ENCODE data around the gene LORICRIN. TPM values are rescaled to one million over a fixed set of nuclear protein-coding genes. Genes with fewer than 3 reads are reported as not detected.

Gene LORICRIN
- total RNA-seq, 2 experiments from 2014 or later: not detected

DNA sequence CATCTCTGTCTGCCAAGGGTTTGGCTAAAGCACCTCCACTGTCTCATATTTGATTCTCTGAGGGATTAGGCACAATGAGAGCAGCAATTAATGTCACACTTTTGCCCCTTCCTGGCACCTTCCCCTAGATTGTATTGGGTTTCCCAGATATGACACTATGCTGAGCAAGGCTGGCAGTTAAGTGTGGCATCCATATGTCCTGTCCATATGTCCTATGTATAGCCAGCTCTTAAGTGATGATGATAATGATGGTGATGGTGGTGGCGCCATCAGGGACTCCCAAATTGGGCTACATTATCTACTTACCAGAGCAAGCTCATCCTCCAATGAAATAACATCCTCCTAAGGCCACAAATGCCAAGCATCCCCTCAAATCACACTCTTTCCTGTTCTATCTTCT is 13.5 kb upstream of the LORICRIN start:
- intact Hi-C loops (cut with DNase I, micrococcal nuclease): no loop called here
- ChIA-PET CTCF (no interaction called here), POLR2A (no interaction called here)
- H3K4me1 Mint-ChIP-seq (ENCODE audit: low read depth): no peaks in the 10 kb centered on the region
- ATAC-seq (ENCODE audit: poor library complexity) (no peak), DNase-seq (no peak)
- Histone ChIP-seq H3K27ac (ENCODE audit: low read depth in 1 of 2, low read length in 2 of 2) (no peak overlapping the region), H3K9me3 (ENCODE audit: control insufficient read depth in 1 of 2, insufficient read depth in 1 of 2, low read length in 2 of 2) (no peaks in the 10 kb centered on the region), H3K36me3 (ENCODE audit: insufficient read depth, low read length) (no peaks in the 10 kb centered on the region), H3K4me1 (ENCODE audit: insufficient read depth, low read length) (no peaks in the 10 kb centered on the region), H3K4me3 (ENCODE audit: low read length) (no peak overlapping the region), H3K27me3 (ENCODE audit: control insufficient read depth in 1 of 2, insufficient read depth in 2 of 2, low read length in 2 of 2) (peaks cover 14 to 17% of the 10 kb centered on the region in 2 experiments)
- peaks cover 34% of the 10 kb centered on the region for H3K27me3 Mint-ChIP-seq
- H3K4me3 Mint-ChIP-seq: no peak overlapping the region
- TF ChIP-seq, protein P1, sequence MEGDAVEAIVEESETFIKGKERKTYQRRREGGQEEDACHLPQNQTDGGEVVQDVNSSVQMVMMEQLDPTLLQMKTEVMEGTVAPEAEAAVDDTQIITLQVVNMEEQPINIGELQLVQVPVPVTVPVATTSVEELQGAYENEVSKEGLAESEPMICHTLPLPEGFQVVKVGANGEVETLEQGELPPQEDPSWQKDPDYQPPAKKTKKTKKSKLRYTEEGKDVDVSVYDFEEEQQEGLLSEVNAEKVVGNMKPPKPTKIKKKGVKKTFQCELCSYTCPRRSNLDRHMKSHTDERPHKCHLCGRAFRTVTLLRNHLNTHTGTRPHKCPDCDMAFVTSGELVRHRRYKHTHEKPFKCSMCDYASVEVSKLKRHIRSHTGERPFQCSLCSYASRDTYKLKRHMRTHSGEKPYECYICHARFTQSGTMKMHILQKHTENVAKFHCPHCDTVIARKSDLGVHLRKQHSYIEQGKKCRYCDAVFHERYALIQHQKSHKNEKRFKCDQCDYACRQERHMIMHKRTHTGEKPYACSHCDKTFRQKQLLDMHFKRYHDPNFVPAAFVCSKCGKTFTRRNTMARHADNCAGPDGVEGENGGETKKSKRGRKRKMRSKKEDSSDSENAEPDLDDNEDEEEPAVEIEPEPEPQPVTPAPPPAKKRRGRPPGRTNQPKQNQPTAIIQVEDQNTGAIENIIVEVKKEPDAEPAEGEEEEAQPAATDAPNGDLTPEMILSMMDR (IDR thresholded peaks at IDR 0.05): no peak
- no peaks in the 10 kb centered on the region for H3K9me3 Mint-ChIP-seq
- no peaks in the 10 kb centered on the region for H3K36me3 Mint-ChIP-seq (ENCODE audit: low read depth)
- H3K27ac Mint-ChIP-seq: no peak overlapping the region

DNA sequence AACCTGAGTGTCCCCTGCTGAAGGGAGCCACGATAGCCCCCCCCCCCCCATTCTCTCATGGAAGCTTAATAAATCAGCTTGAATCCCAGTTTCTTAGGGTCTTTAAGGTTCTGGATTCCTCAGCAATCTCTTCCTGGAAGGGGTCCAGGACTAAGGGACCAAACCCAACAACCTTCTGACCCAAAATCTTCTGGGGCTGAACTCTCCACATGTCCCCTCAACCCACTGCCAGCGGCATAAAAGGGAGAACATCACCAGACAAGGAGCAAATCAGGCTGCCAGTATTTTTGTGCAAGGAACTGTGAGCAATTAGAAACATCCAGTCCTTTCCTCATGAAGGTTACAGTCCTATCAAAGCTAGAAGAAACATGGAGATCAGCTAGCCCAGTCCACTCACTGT is 12.7 kb upstream of the LORICRIN start:
- no peaks in the 10 kb centered on the region for H3K4me1 ChIP-seq (ENCODE audit: insufficient read depth, low read length)
- no peak overlapping the region for H3K4me3 Mint-ChIP-seq
- peaks cover 40% of the 10 kb centered on the region for H3K27me3 Mint-ChIP-seq
- intact Hi-C loops (cut with DNase I, micrococcal nuclease): no loop called here
- no peak overlapping the region for H3K4me3 ChIP-seq (ENCODE audit: low read length)
- ATAC-seq (ENCODE audit: poor library complexity): no peak
- H3K36me3 Mint-ChIP-seq (ENCODE audit: low read depth): no peaks in the 10 kb centered on the region
- H3K4me1 Mint-ChIP-seq (ENCODE audit: low read depth): no peaks in the 10 kb centered on the region
- H3K27ac Mint-ChIP-seq: no peak overlapping the region
- CTCF ChIA-PET: no interaction called here
- DNase-seq: no peak
- POLR2A ChIA-PET: no interaction called here
- H3K27ac ChIP-seq (ENCODE audit: low read depth in 1 of 2, low read length in 2 of 2): no peak overlapping the region
- TF ChIP-seq, protein P1 (IDR thresholded peaks at IDR 0.05): no peak
- H3K9me3 ChIP-seq (ENCODE audit: control insufficient read depth in 1 of 2, insufficient read depth in 1 of 2, low read length in 2 of 2): no peaks in the 10 kb centered on the region
- H3K36me3 ChIP-seq (ENCODE audit: insufficient read depth, low read length): no peaks in the 10 kb centered on the region
- H3K27me3 ChIP-seq (ENCODE audit: control insufficient read depth in 1 of 2, insufficient read depth in 2 of 2, low read length in 2 of 2): peaks cover 14 to 17% of the 10 kb centered on the region in 2 experiments
- H3K9me3 Mint-ChIP-seq: no peaks in the 10 kb centered on the region

DNA sequence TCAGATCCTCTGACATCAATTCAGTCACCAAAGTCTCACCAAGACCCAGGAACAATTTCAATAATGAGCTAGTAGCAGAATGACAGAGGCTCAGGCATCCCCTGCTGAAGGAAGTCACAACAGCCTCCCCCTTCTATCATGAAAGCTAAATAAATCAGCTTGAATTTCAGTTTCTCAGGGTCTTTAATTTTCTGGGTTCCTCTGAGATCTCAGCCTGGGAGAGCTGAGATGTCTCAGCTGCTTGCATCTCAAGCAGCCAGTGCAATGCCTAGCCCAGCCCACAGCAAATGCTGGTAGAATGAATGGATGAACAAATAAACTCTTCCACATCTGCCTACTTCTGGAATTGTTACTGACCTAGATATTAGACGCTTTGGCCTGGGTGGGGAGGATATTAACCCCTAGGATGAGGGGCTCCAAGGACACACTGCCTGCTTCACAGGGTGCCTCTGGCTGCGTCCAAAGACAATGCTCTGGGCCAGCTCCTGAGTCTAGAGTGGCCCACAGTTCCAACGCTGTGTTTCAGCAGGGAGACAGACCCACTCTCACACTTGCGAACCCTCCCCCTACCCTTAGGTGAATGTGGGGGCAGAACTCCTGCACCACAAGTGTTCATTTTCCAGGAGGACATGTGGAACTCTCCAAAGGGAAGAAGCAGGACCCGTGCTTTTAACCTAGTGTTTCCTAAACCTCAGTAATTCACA is 11.2 kb upstream of the LORICRIN start:
- TF ChIP-seq, protein P1 (IDR thresholded peaks at IDR 0.05): no peak
- no peak overlapping the region for H3K4me3 ChIP-seq (ENCODE audit: low read length)
- H3K27ac Mint-ChIP-seq: no peak overlapping the region
- no peak overlapping the region for H3K27ac ChIP-seq (ENCODE audit: low read depth in 1 of 2, low read length in 2 of 2)
- H3K4me1 ChIP-seq (ENCODE audit: insufficient read depth, low read length): no peaks in the 10 kb centered on the region
- H3K27me3 ChIP-seq (ENCODE audit: control insufficient read depth in 1 of 2, insufficient read depth in 2 of 2, low read length in 2 of 2): peaks cover 14 to 17% of the 10 kb centered on the region in 2 experiments
- ChIA-PET POLR2A (no interaction called here), CTCF (no interaction called here)
- DNase-seq (no peak), ATAC-seq (ENCODE audit: poor library complexity) (no peak)
- intact Hi-C loops (cut with DNase I, micrococcal nuclease): no loop called here
- H3K36me3 Mint-ChIP-seq (ENCODE audit: low read depth): no peaks in the 10 kb centered on the region
- H3K4me1 Mint-ChIP-seq (ENCODE audit: low read depth): no peaks in the 10 kb centered on the region
- no peaks in the 10 kb centered on the region for H3K9me3 Mint-ChIP-seq
- no peak overlapping the region for H3K4me3 Mint-ChIP-seq
- no peaks in the 10 kb centered on the region for H3K36me3 ChIP-seq (ENCODE audit: insufficient read depth, low read length)
- H3K9me3 ChIP-seq (ENCODE audit: control insufficient read depth in 1 of 2, insufficient read depth in 1 of 2, low read length in 2 of 2): no peaks in the 10 kb centered on the region
- peaks cover 40% of the 10 kb centered on the region for H3K27me3 Mint-ChIP-seq

All from CD4-positive, alpha-beta T cell (primary cell).